ENCODE results near the gene SIPA1L2.

- TF ChIP-seq CTCF (IDR thresholded peaks at IDR 0.05 in 8 of 11, conservative IDR thresholded peaks at IDR 0.05 in 3 of 11) (no peak), POLR2A (IDR thresholded peaks at IDR 0.05) (no peak)
Measured at GRCh38 chr1:232624546-232625281, 5.2 kb downstream of the SIPA1L2 start.

All from spleen (tissue), 7 donors.